T-helper 22 cell (primary cell): ENCODE measurements around the gene RAB28.

ENCODE experiments used
- DNase-seq: peaks from one replicate; pipeline ENCODE4 v3.0.0-alpha.2; 2020; ENCODE audit warnings: low read depth

Gene RAB28

GRCh38 chr4:13484122-13484748, at the start of gene RAB28:
Gene RAB28 (minus strand): TSS chr4:13484340.
- peak; percentile 85 for DNase-seq

- DNase-seq: no peak
Observed at GRCh38 chr4:13531625-13531998, 47.5 kb upstream of the RAB28 start.

GRCh38 chr4:13530823-13531624, 46.9 kb upstream of the RAB28 start:
- DNase-seq: no peak

- no peak for DNase-seq
Observed at GRCh38 chr4:13529128-13529919, 45.2 kb upstream of the RAB28 start.

GRCh38 chr4:13528821-13529127, 44.6 kb upstream of the RAB28 start:
- DNase-seq: no peak

GRCh38 chr4:13527981-13528820, 44.1 kb upstream of the RAB28 start:
- DNase-seq: no peak

GRCh38 chr4:13527192-13527980, 43.2 kb upstream of the RAB28 start:
- no peak for DNase-seq

GRCh38 chr4:13526658-13527057, 42.5 kb upstream of the RAB28 start:
- DNase-seq: no peak

- DNase-seq: no peak
Observed at GRCh38 chr4:13525606-13526281, 41.6 kb upstream of the RAB28 start.

- no peak for DNase-seq
Observed at GRCh38 chr4:13524504-13525243, 40.5 kb upstream of the RAB28 start.

GRCh38 chr4:13523591-13524503, 39.7 kb upstream of the RAB28 start:
- no peak for DNase-seq

GRCh38 chr4:13523105-13523477, 39.0 kb upstream of the RAB28 start:
- DNase-seq: no peak

GRCh38 chr4:13522282-13523104, 38.4 kb upstream of the RAB28 start:
- DNase-seq: no peak

- DNase-seq: no peak
Observed at GRCh38 chr4:13521047-13521446, 36.9 kb upstream of the RAB28 start.

- DNase-seq: no peak
Observed at GRCh38 chr4:13516315-13516860, 32.2 kb upstream of the RAB28 start.

GRCh38 chr4:13515268-13515667, 31.1 kb upstream of the RAB28 start:
- DNase-seq: no peak

- no peak for DNase-seq
Observed at GRCh38 chr4:13514722-13515121, 30.6 kb upstream of the RAB28 start.

GRCh38 chr4:13511101-13511500, 27.0 kb upstream of the RAB28 start:
- no peak for DNase-seq
